Measurements from ENCODE around the gene GRPEL2.

DNA sequence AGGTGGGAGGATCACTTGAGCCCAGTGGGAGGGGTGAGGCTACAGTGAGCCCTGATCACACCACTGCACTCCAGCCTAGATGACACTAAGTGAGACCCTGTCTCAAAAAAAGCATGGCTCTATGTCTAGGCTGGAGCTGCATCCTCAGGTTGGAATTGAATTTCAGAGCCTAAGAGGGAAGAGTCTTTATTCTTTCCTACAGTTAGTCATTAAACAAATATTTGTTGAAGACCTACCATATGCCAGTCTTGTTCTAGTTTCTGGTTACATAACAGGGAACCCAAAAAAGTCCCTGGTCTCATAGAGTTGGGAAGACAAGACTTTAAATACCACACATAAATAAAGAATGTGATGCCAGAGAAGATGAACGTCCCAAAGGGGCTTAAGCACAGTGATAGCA lies 6.9 kb upstream of the GRPEL2 start:
- TF ChIP-seq, protein P1, sequence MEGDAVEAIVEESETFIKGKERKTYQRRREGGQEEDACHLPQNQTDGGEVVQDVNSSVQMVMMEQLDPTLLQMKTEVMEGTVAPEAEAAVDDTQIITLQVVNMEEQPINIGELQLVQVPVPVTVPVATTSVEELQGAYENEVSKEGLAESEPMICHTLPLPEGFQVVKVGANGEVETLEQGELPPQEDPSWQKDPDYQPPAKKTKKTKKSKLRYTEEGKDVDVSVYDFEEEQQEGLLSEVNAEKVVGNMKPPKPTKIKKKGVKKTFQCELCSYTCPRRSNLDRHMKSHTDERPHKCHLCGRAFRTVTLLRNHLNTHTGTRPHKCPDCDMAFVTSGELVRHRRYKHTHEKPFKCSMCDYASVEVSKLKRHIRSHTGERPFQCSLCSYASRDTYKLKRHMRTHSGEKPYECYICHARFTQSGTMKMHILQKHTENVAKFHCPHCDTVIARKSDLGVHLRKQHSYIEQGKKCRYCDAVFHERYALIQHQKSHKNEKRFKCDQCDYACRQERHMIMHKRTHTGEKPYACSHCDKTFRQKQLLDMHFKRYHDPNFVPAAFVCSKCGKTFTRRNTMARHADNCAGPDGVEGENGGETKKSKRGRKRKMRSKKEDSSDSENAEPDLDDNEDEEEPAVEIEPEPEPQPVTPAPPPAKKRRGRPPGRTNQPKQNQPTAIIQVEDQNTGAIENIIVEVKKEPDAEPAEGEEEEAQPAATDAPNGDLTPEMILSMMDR (IDR thresholded peaks at IDR 0.05 in 2 of 3, conservative IDR thresholded peaks at IDR 0.05 in 1 of 3; ENCODE audit: borderline replicate concordance in 1 of 3, insufficient read depth in 1 of 3, low read depth in 2 of 3, low read length in 2 of 3): no peak
- TF ChIP-seq POLR2AphosphoS5 (IDR thresholded peaks at IDR 0.05; ENCODE audit: low read depth, low read length): no peak
- no peak for TF ChIP-seq EZH2 (IDR thresholded peaks at IDR 0.05)
- TF ChIP-seq SIN3A (IDR thresholded peaks at IDR 0.05; ENCODE audit: low read depth): no peak
- no peak for TF ChIP-seq RAD21 (IDR thresholded peaks at IDR 0.05; ENCODE audit: low read depth)
- no peak for TF ChIP-seq SRF (IDR thresholded peaks at IDR 0.05; ENCODE audit: low read depth)
- TF ChIP-seq CEBPB (IDR thresholded peaks at IDR 0.05; ENCODE audit: low read depth): no peak
- no peak for TF ChIP-seq POLR2A (IDR thresholded peaks at IDR 0.05; ENCODE audit: borderline replicate concordance, extremely low read depth, insufficient read depth, insufficient read length)
- TF ChIP-seq, protein P2, sequence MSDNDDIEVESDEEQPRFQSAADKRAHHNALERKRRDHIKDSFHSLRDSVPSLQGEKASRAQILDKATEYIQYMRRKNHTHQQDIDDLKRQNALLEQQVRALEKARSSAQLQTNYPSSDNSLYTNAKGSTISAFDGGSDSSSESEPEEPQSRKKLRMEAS (IDR thresholded peaks at IDR 0.05): no peak
- no peak for TF ChIP-seq ZNF274 (IDR thresholded peaks at IDR 0.05; ENCODE audit: low read depth, low read length)
- TF ChIP-seq CBX3 (IDR thresholded peaks at IDR 0.05; ENCODE audit: low read depth): no peak
- no peak for TF ChIP-seq ELF1 (IDR thresholded peaks at IDR 0.05; ENCODE audit: borderline replicate concordance, low read depth)
- TF ChIP-seq, protein P3, sequence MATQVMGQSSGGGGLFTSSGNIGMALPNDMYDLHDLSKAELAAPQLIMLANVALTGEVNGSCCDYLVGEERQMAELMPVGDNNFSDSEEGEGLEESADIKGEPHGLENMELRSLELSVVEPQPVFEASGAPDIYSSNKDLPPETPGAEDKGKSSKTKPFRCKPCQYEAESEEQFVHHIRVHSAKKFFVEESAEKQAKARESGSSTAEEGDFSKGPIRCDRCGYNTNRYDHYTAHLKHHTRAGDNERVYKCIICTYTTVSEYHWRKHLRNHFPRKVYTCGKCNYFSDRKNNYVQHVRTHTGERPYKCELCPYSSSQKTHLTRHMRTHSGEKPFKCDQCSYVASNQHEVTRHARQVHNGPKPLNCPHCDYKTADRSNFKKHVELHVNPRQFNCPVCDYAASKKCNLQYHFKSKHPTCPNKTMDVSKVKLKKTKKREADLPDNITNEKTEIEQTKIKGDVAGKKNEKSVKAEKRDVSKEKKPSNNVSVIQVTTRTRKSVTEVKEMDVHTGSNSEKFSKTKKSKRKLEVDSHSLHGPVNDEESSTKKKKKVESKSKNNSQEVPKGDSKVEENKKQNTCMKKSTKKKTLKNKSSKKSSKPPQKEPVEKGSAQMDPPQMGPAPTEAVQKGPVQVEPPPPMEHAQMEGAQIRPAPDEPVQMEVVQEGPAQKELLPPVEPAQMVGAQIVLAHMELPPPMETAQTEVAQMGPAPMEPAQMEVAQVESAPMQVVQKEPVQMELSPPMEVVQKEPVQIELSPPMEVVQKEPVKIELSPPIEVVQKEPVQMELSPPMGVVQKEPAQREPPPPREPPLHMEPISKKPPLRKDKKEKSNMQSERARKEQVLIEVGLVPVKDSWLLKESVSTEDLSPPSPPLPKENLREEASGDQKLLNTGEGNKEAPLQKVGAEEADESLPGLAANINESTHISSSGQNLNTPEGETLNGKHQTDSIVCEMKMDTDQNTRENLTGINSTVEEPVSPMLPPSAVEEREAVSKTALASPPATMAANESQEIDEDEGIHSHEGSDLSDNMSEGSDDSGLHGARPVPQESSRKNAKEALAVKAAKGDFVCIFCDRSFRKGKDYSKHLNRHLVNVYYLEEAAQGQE (IDR thresholded peaks at IDR 0.05; ENCODE audit: low read depth): no peak
- no peak for TF ChIP-seq YY1 (IDR thresholded peaks at IDR 0.05; ENCODE audit: extremely low read depth, insufficient replicate concordance, low read depth, low read length)
